Measurements from ENCODE around the gene MYEOV. TPM values are rescaled to one million over a fixed set of nuclear protein-coding genes. Genes with fewer than 3 reads are reported as not detected.

Gene MYEOV
- total RNA-seq, 4 donors from 2014 or later: 13.9 to 32.9 (median 25.8) TPM

Other genes starting within 250 kb of the MYEOV start
- gene TPCN2, start 245.2 kb upstream of the MYEOV start, total RNA-seq: 10 to 100 TPM; 12.7 to 16.9 (median 14.2) TPM
- gene SMIM38, start 138.2 kb upstream of the MYEOV start, total RNA-seq: 1 to 10 TPM in 2 of 4 donors, under 1 TPM in 2; 0.13 to 1.8 (median 0.98) TPM
- gene LINC01488, start 187.5 kb downstream of the MYEOV start, total RNA-seq: not detected

All from lower leg skin (tissue), 4 donors.